CD14-positive monocyte (primary cell): Measurements from ENCODE around the gene SNX25. TPM values are rescaled to one million over a fixed set of nuclear protein-coding genes. Genes with fewer than 3 reads are reported as not detected.

Experiments used
- DNase-seq, 3 donors: peaks; one replicate each; pipeline ENCODE4 v3.0.0-alpha.2; 2011 to 2022
- H2AFZ ChIP-seq: 2 replicates; pipeline ENCODE4 v1.6.0; 2012; ENCODE audit warnings: mild to moderate bottlenecking, low read depth, low read length, inconsistent platforms; ENCODE audit not compliant: insufficient read depth, poor library complexity, severe bottlenecking
- H3K27ac ChIP-seq, 2 donors: 1 replicate in 1 of 2; 2 replicates in 1 of 2; pipeline ENCODE4 v1.5.1; 2012 to 2013; ENCODE audit warnings: low read length in 2 of 2, control low read depth in 1 of 2, inconsistent platforms in 1 of 2, low read depth in 1 of 2, mild to moderate bottlenecking in 1 of 2
- H3K27me3 ChIP-seq, 2 donors: one replicate each; pipeline versions ENCODE4 v1.6.0 to v1.6.1; 2011 to 2013; ENCODE audit warnings: low read length in 2 of 2; ENCODE audit not compliant: control insufficient read depth in 2 of 2, insufficient read depth in 2 of 2
- H3K36me3 ChIP-seq, 2 donors: replicated peaks in 1 of 2; 1 replicate in 1 of 2; 2 replicates in 1 of 2; pipeline versions ENCODE4 v1.5.1 to v1.6.1; 2012 to 2013; ENCODE audit warnings: low read length in 2 of 2, control low read depth in 1 of 2, inconsistent platforms in 1 of 2, mild to moderate bottlenecking in 1 of 2; ENCODE audit not compliant: insufficient read depth in 2 of 2, control insufficient read depth in 1 of 2
- H3K4me1 ChIP-seq, 2 donors: 1 replicate in 1 of 2; 2 replicates in 1 of 2; pipeline versions ENCODE4 v1.5.1 to v1.6.1; 2012 to 2013; ENCODE audit warnings: low read length in 2 of 2, control low read depth in 1 of 2, inconsistent platforms in 1 of 2, mild to moderate bottlenecking in 1 of 2, moderate library complexity in 1 of 2; ENCODE audit not compliant: insufficient read depth in 2 of 2, control insufficient read depth in 1 of 2
- H3K4me2 ChIP-seq: replicated peaks from 2 replicates; pipeline ENCODE3; 2012; ENCODE audit warnings: low read length, moderate library complexity, mild to moderate bottlenecking; ENCODE audit not compliant: poor library complexity, severe bottlenecking; ENCODE audit errors: extremely low read depth
- H3K4me3 ChIP-seq, 3 experiments: fragments of 200-600 bp in 1 of 3; sonication (generic) in 1 of 3; replicated peaks in 1 of 3; 1 replicate in 2 of 3; 2 replicates in 1 of 3; pipeline ENCODE4 v1.5.1; 2011 to 2013; ENCODE audit warnings: low read length in 3 of 3, mild to moderate bottlenecking in 3 of 3, control low read depth in 2 of 3, low read depth in 2 of 3, inconsistent platforms in 1 of 3, moderate library complexity in 1 of 3
- H3K79me2 ChIP-seq: 2 replicates; pipeline ENCODE4 v1.6.0; 2012; ENCODE audit warnings: mild to moderate bottlenecking, control low read depth, inconsistent platforms, low read length, moderate library complexity; ENCODE audit not compliant: insufficient read depth
- H3K9ac ChIP-seq: 2 replicates; pipeline ENCODE4 v1.6.0; 2017; ENCODE audit warnings: low read length, mild to moderate bottlenecking; ENCODE audit not compliant: insufficient read depth, poor library complexity, severe bottlenecking
- H3K9me3 ChIP-seq, 2 donors: replicated peaks in 1 of 2; 1 replicate in 1 of 2; 2 replicates in 1 of 2; pipeline versions ENCODE4 v1.5.1 to v1.6.1; 2012 to 2013; ENCODE audit warnings: low read length in 2 of 2, control low read depth in 1 of 2; ENCODE audit not compliant: control insufficient read depth in 1 of 2, insufficient read depth in 1 of 2
- H4K20me1 ChIP-seq: 2 replicates; pipeline ENCODE4 v1.6.0; 2012; ENCODE audit warnings: mild to moderate bottlenecking, low read length, control low read depth, moderate library complexity; ENCODE audit not compliant: insufficient read depth
- H3K27ac Mint-ChIP-seq, 7 donors: one replicate each; pipeline ENCODE4 v1.8.0; 2020; ENCODE audit warnings: mild to moderate bottlenecking in 7 of 7, mixed read lengths in 7 of 7, moderate library complexity in 6 of 7, inconsistent platforms in 2 of 7
- H3K27me3 Mint-ChIP-seq, 3 donors: one replicate each; pipeline ENCODE4 v1.8.0; 2021 to 2022; ENCODE audit warnings: low read depth in 3 of 3, mild to moderate bottlenecking in 3 of 3, mixed read lengths in 3 of 3, moderate library complexity in 3 of 3, inconsistent platforms in 1 of 3
- H3K36me3 Mint-ChIP-seq, 2 donors: one replicate each; pipeline ENCODE4 v1.8.0; 2020; ENCODE audit warnings: mixed read lengths in 2 of 2, inconsistent platforms in 1 of 2, mild to moderate bottlenecking in 1 of 2
- H3K4me1 Mint-ChIP-seq: one replicate; pipeline ENCODE4 v1.8.0; 2020; ENCODE audit warnings: mild to moderate bottlenecking, mixed read lengths
- H3K4me3 Mint-ChIP-seq, 2 donors: one replicate each; pipeline ENCODE4 v1.8.0; 2020; ENCODE audit warnings: mild to moderate bottlenecking in 2 of 2, mixed read lengths in 2 of 2, moderate library complexity in 1 of 2
- H3K9me3 Mint-ChIP-seq, 7 donors: one replicate each; pipeline ENCODE4 v1.8.0; 2020 to 2022; ENCODE audit warnings: mixed read lengths in 7 of 7, mild to moderate bottlenecking in 6 of 7, moderate library complexity in 6 of 7, inconsistent platforms in 2 of 7
- WGBS: methylation state at CpG from one replicate; pipeline ENCODE4 v1.1.5; 2013; ENCODE audit warnings: missing lambda C conversion rate; ENCODE audit not compliant: insufficient coverage; 5-methylcytosine and 5-hydroxymethylcytosine counted together
- intact Hi-C, 2 donors: fragments of 100-400 bp; cut with micrococcal nuclease; formaldehyde crosslinking; loops; one replicate each; pipeline versions ENCODE4 v1.15.0 to v1.15.1; 2023
- polyA plus RNA-seq, 3 donors: library from polyadenylated mRNA; depleted of rRNA in 1 of 3; unstranded in 2 of 3; stranded (reverse) in 1 of 3; fragments of 300-500 nt in 2 of 3; fragments of >200 nt in 1 of 3; fragmentation: Illumina TruSeq in 2 of 3; gene quantifications; 1 replicate in 2 of 3; 2 replicates in 1 of 3; pipeline ENCODE4 v1.2.3, GENCODE V29; 2012 to 2021
- TF ChIP-seq, protein P1 (sequence below): fragments of 200-600 bp; IDR thresholded peaks from one replicate; pipeline ENCODE4 v1.8.0; 2022; ENCODE audit warnings: antibody characterized with exemption, mild to moderate bottlenecking

SNX25 gene
- polyA plus RNA-seq, 3 donors, result 0.31 to 0.40 (median 0.36) TPM

DNA sequence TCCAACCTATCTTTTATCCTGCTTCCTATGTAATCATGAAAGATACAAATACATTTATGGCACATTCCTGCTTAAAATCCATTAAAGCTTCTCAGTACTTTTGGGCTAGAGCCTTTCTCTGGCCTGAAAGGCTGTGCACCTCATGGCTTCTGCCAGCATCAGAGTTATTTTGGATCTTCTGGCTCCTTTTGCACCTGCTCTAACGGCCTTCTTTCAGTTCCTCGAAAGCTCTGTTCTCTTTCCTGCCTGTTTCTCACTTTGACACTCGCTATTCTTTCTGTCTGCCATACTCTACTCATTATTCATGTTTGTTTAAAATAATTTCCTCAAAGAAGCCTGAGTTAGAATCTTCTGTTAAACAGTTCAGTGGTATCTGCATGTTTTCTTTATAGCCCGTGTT lies 100.4 kb downstream of the SNX25 start:
- H3K36me3 ChIP-seq, result no peaks in the 10 kb centered on the region
- Mint-ChIP-seq H3K4me1 (peaks cover 2% of the 10 kb centered on the region), H3K9me3 (peaks cover 0 to 9% (median 0%) of the 10 kb centered on the region in 7 donors), H3K27me3 (peaks cover 1 to 5% (median 3%) of the 10 kb centered on the region in 3 donors), H3K27ac (no peak overlapping the region), H3K4me3 (no peak overlapping the region), H3K36me3 (no peaks in the 10 kb centered on the region)
- no peaks in the 10 kb centered on the region for H4K20me1 ChIP-seq
- no peak overlapping the region for H3K9ac ChIP-seq
- no peaks in the 10 kb centered on the region for H3K9me3 ChIP-seq
- no peaks in the 10 kb centered on the region for H3K4me1 ChIP-seq
- no peak overlapping the region for H3K4me2 ChIP-seq
- intact Hi-C loops, result no loop called here
- 17% methylated on average over 2 of the region's 4 CpGs for WGBS
- H3K79me2 ChIP-seq, result no peaks in the 10 kb centered on the region
- no peaks in the 10 kb centered on the region for H3K27me3 ChIP-seq
- DNase-seq, result no peak
- TF ChIP-seq, protein P1, sequence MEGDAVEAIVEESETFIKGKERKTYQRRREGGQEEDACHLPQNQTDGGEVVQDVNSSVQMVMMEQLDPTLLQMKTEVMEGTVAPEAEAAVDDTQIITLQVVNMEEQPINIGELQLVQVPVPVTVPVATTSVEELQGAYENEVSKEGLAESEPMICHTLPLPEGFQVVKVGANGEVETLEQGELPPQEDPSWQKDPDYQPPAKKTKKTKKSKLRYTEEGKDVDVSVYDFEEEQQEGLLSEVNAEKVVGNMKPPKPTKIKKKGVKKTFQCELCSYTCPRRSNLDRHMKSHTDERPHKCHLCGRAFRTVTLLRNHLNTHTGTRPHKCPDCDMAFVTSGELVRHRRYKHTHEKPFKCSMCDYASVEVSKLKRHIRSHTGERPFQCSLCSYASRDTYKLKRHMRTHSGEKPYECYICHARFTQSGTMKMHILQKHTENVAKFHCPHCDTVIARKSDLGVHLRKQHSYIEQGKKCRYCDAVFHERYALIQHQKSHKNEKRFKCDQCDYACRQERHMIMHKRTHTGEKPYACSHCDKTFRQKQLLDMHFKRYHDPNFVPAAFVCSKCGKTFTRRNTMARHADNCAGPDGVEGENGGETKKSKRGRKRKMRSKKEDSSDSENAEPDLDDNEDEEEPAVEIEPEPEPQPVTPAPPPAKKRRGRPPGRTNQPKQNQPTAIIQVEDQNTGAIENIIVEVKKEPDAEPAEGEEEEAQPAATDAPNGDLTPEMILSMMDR, result no peak
- H3K27ac ChIP-seq, result no peak overlapping the region
- H3K4me3 ChIP-seq, result no peak overlapping the region
- no peak overlapping the region for H2AFZ ChIP-seq

DNA sequence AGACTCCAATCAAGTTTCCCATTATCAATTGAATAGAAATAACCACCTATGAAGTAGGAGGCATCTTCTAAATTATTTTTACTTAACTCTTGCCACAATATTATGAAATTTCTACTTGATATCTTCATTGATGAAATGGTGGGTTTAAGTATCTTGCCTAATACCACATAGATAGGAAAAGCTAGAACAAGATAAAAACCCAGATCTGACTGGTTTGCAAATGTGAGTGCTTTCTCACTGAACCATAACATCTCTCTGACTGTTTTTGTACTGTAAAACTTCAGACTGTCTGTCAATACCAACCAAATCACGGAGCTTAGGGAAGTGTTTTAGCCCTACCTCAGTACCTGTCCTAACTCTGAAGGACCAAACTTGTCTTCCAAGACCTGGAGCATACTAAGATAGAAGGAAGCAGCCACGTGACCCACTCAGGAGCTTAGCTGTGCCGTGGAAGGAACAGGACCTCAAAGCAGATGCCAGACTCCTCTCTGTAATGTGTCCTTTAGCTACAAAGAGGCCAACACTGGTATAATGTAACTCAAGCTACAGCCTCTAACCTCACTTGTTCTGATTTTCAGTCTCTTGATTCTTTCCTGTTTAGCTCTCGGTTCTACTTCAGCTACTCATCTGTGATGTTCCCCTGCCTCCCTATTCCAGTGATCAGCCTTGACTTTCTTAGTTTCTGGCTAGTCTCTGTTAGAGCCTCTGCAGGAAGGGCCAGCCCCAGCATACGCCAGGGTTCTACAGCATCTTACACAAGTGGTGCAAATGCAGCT lies 101.9 kb downstream of the SNX25 start:
- no peaks in the 10 kb centered on the region for H3K36me3 Mint-ChIP-seq
- peaks cover 2% of the 10 kb centered on the region for H3K4me1 Mint-ChIP-seq
- no peak overlapping the region for H3K9ac ChIP-seq
- H3K36me3 ChIP-seq, result no peaks in the 10 kb centered on the region
- H3K4me2 ChIP-seq, result no peak overlapping the region
- peaks cover 1 to 5% (median 3%) of the 10 kb centered on the region in 3 donors for H3K27me3 Mint-ChIP-seq
- H4K20me1 ChIP-seq, result no peaks in the 10 kb centered on the region
- TF ChIP-seq, protein P1, result no peak
- no peak overlapping the region for H3K4me3 ChIP-seq
- peaks cover 0 to 12% (median 0%) of the 10 kb centered on the region in 7 donors for H3K9me3 Mint-ChIP-seq
- H3K4me3 Mint-ChIP-seq, result no peak overlapping the region
- DNase-seq, result no peak
- intact Hi-C loops, result no loop called here
- H3K79me2 ChIP-seq, result no peaks in the 10 kb centered on the region
- no peak overlapping the region for H3K27ac Mint-ChIP-seq
- H2AFZ ChIP-seq, result no peak overlapping the region
- no peaks in the 10 kb centered on the region for H3K9me3 ChIP-seq
- no peaks in the 10 kb centered on the region for H3K4me1 ChIP-seq
- no peaks in the 10 kb centered on the region for H3K27me3 ChIP-seq
- no peak overlapping the region for H3K27ac ChIP-seq
- WGBS, result 92% methylated on average over 3 of the region's 5 CpGs
